ENCODE data around the gene UBAC1. TPM values are rescaled to one million over a fixed set of nuclear protein-coding genes. Genes with fewer than 3 reads are reported as not detected.

UBAC1 gene, protein sequence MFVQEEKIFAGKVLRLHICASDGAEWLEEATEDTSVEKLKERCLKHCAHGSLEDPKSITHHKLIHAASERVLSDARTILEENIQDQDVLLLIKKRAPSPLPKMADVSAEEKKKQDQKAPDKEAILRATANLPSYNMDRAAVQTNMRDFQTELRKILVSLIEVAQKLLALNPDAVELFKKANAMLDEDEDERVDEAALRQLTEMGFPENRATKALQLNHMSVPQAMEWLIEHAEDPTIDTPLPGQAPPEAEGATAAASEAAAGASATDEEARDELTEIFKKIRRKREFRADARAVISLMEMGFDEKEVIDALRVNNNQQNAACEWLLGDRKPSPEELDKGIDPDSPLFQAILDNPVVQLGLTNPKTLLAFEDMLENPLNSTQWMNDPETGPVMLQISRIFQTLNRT
- total RNA-seq: 107 TPM
- long read RNA-seq, transcript UBAC1-201 (10 exons, 1,867 nt): major isoform, 465 of 527 reads
- long read RNA-seq, partial matches to known transcripts: 12 of 527 reads
- long read RNA-seq, other reads (novel, unspliced or antisense): 50 of 527 reads

- intact Hi-C loops (cut with DNase I): loop anchor here (10.0 kb wide), 1 partner anchor 324 kb away; no protein-coding TSS in a partner anchor
- peak; percentile 91 for ATAC-seq (ENCODE audit: poor library complexity)
- peak; percentile 99 for DNase-seq
Observed at GRCh38 chr9:135961277-135961715, at the start of gene UBAC1. TSS of gene UBAC1 (minus strand) at chr9:135961373. CDS start at chr9:135961162, 211 bp downstream.

- no peak for ATAC-seq (ENCODE audit: poor library complexity)
- peak; percentile 52 for DNase-seq
- intact Hi-C loops (cut with DNase I): no loop called here
Observed at GRCh38 chr9:136010615-136011361, 49.6 kb upstream of the UBAC1 start.

DNA sequence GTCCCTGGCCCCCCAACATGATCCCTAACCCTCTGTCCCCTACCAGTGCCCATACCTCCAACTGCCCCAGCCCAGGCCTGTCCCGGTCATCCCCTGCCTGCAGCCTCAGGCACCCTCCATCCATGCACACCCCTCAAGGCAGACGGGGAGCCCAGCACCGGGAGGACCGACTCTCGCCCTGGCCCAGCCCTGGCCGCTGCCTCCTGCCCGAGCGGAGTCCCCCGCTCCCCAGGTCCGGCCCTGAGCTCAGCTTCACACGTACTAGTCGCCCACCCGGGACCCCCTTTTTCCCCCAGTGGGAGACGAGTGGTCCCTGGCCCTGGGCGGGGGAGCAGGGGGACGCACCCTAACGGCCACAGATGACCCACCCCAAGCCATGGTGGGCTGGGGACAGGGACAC is 49.0 kb upstream of the UBAC1 start:
- intact Hi-C loops (cut with DNase I): no loop called here
- DNase-seq (no peak), ATAC-seq (ENCODE audit: poor library complexity) (no peak)

DNA sequence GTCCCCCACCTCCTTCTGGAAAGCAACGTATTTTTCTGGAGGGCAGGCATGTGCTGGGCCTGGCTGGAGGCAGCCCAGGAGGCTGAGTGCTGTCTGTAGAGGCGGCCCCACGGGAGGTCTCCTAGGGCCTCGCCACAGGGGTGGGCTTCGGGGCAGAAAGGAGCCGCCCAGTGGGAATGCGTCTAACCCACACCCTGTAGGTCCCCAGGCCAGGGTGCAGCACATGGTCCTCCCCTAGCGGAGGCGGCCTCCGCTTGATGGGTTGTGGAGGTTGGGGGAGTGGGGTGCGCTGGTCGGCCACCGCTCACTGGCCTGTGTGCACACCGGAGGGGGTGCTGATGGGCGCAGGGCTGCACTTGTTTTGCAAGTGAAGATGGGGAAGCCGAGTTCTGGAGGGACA is 48.3 kb upstream of the UBAC1 start:
- intact Hi-C loops (cut with DNase I): no loop called here
- ATAC-seq (ENCODE audit: poor library complexity): no peak

GRCh38 chr9:136008693-136008997 is 47.5 kb upstream of the UBAC1 start:
- DNase-seq: no peak

More for the DNA sequence above, 48.3 kb upstream of the UBAC1 start:
- no peak for DNase-seq

GRCh38 chr9:136007934-136008692 is 46.9 kb upstream of the UBAC1 start:
- no peak for DNase-seq
- ATAC-seq (ENCODE audit: poor library complexity): no peak
- intact Hi-C loops (cut with DNase I): no loop called here

More at GRCh38 chr9:136008693-136008997, 47.5 kb upstream of the UBAC1 start:
- no peak for ATAC-seq (ENCODE audit: poor library complexity)
- intact Hi-C loops (cut with DNase I): no loop called here

- no peak for ATAC-seq (ENCODE audit: poor library complexity)
- no peak for DNase-seq
- intact Hi-C loops (cut with DNase I): no loop called here
Observed at GRCh38 chr9:136007276-136007933, 46.2 kb upstream of the UBAC1 start.

GRCh38 chr9:136006169-136006568 is 45.0 kb upstream of the UBAC1 start:
- no peak for ATAC-seq (ENCODE audit: poor library complexity)
- no peak for DNase-seq
- intact Hi-C loops (cut with DNase I): no loop called here

- DNase-seq: no peak
- ATAC-seq (ENCODE audit: poor library complexity): no peak
- intact Hi-C loops (cut with DNase I): no loop called here
Observed at GRCh38 chr9:136004712-136005111, 43.5 kb upstream of the UBAC1 start.

GRCh38 chr9:136004219-136004618 is 43.0 kb upstream of the UBAC1 start:
- no peak for ATAC-seq (ENCODE audit: poor library complexity)
- DNase-seq: no peak
- intact Hi-C loops (cut with DNase I): no loop called here

GRCh38 chr9:136003411-136004218 is 42.4 kb upstream of the UBAC1 start:
- intact Hi-C loops (cut with DNase I): no loop called here
- DNase-seq (no peak), ATAC-seq (ENCODE audit: poor library complexity) (peak; percentile 24)

DNA sequence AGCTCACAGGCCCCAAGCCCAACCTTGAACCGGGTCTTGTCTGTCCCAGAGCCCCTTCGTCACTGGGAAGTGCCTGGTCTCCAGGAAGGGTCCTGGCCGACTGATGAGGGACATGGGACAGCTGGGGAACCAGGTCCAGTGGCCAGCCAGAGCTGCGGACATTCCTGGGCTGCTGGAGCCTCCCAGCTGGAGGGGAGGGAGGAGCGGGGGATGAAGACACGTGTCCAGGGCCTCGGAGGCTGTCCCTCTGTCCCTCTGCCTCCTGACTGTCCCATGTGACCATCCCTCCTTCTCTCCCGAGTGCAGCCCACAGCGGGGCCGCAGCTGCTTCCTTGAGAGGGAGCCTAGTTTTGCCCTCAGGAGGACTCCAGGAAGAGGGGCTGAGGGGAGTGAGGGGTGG is 41.7 kb upstream of the UBAC1 start:
- intact Hi-C loops (cut with DNase I): no loop called here
- DNase-seq (peak; percentile 64), ATAC-seq (ENCODE audit: poor library complexity) (peak; percentile 74)

DNA sequence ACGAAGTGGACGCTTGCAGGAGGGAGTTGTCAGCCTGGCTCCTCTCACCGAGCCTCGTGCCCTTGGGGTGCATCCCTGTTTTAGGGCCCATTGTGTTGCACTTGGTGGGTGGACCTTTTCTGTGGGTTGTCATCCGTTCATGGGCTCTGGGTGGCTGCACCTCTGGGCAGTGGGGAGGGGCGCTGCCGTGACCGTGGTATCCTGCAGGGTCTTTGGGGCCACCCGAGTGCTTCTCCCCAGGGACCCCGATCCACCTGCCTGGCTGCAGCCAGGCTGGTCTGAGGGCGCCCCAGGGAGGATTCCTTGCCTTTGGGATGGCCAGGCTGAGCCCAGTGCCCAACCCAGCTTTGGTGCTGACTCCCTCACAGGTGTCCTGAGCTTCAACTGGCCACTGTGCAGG is 41.0 kb upstream of the UBAC1 start:
- intact Hi-C loops (cut with DNase I): no loop called here
- ATAC-seq (ENCODE audit: poor library complexity) (no peak), DNase-seq (no peak)

DNA sequence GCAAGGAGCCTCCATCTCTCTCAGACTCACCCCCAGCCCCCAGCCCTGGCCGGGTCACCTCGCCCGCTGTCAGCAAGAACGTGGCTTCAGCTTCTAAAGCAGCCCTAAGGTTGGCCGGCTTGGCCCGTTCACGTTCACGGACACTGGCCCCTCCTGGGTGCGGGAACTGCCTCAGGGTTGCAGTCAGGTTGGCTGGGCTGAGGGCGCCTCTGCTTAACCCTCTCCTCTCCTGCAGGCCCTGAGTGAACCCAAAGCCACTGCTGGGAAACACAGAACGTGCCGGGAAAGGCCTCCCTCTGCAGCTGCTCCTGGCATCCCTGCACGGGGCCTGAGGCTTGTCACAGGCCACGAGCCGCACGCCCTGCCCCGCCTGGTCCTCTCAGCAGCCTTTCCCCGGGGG is 40.1 kb upstream of the UBAC1 start:
- intact Hi-C loops (cut with DNase I): no loop called here
- ATAC-seq (ENCODE audit: poor library complexity) (no peak), DNase-seq (no peak)

GRCh38 chr9:135998410-135999071 is 37.4 kb upstream of the UBAC1 start:
- DNase-seq: no peak
- intact Hi-C loops (cut with DNase I): no loop called here
- ATAC-seq (ENCODE audit: poor library complexity): no peak

- no peak for ATAC-seq (ENCODE audit: poor library complexity)
- no peak for DNase-seq
- intact Hi-C loops (cut with DNase I): no loop called here
Observed at GRCh38 chr9:135998016-135998380, 36.8 kb upstream of the UBAC1 start.
